ENCODE results near the gene ZNF436. TPM values are rescaled to one million over a fixed set of nuclear protein-coding genes. Genes with fewer than 3 reads are reported as not detected.
A peak's percentile ranks its signal among the peaks of the same experiment; 100 is the strongest.

The ZNF436 gene
- total RNA-seq, 1 donor = 30.5 TPM

GRCh38 chr1:23344111-23344986 lies 25.3 kb downstream of the ZNF436 start, which contains the start of gene HNRNPR:
TSS of gene HNRNPR (minus strand) at chr1:23344284. CDS start at chr1:23341008, 3,276 bp downstream.
- no peak for TF ChIP-seq CTCF (IDR thresholded peaks at IDR 0.05; ENCODE audit: insufficient read depth, low read length)
- peak; percentile 100 for DNase-seq (ENCODE audit: low read depth)
- peak within 1 kb of the TSS; percentile 82 for H3K4me3 ChIP-seq (ENCODE audit: low read depth, low read length)

GRCh38 chr1:23343221-23344110 lies 26.2 kb downstream of the ZNF436 start:
- DNase-seq (ENCODE audit: low read depth) = peak; percentile 58
- TF ChIP-seq CTCF (IDR thresholded peaks at IDR 0.05; ENCODE audit: insufficient read depth, low read length) = no peak
- H3K4me3 ChIP-seq (ENCODE audit: low read depth, low read length) = peak overlapping the region; percentile 82

- DNase-seq (ENCODE audit: low read depth) = peak; percentile 28
- TF ChIP-seq CTCF (IDR thresholded peaks at IDR 0.05; ENCODE audit: insufficient read depth, low read length) = no peak
- peak overlapping the region; percentile 82 for H3K4me3 ChIP-seq (ENCODE audit: low read depth, low read length)
Observed at GRCh38 chr1:23341931-23342692, 27.5 kb downstream of the ZNF436 start.

GRCh38 chr1:23339632-23340031 lies 30.0 kb downstream of the ZNF436 start:
- H3K4me3 ChIP-seq (ENCODE audit: low read depth, low read length) = no peak overlapping the region
- no peak for DNase-seq (ENCODE audit: low read depth)
- TF ChIP-seq CTCF (IDR thresholded peaks at IDR 0.05; ENCODE audit: insufficient read depth, low read length) = no peak

GRCh38 chr1:23337869-23338268 lies 31.8 kb downstream of the ZNF436 start:
- TF ChIP-seq CTCF (IDR thresholded peaks at IDR 0.05; ENCODE audit: insufficient read depth, low read length) = no peak
- no peak overlapping the region for H3K4me3 ChIP-seq (ENCODE audit: low read depth, low read length)
- peak; percentile 19 for DNase-seq (ENCODE audit: low read depth)

- DNase-seq (ENCODE audit: low read depth) = no peak
- no peak for TF ChIP-seq CTCF (IDR thresholded peaks at IDR 0.05; ENCODE audit: insufficient read depth, low read length)
- no peak overlapping the region for H3K4me3 ChIP-seq (ENCODE audit: low read depth, low read length)
Observed at GRCh38 chr1:23331713-23332112, 37.9 kb downstream of the ZNF436 start.

All from fibroblast of the aortic adventitia (primary cell).